ENCODE measurements around the gene KCNN1.

DNA sequence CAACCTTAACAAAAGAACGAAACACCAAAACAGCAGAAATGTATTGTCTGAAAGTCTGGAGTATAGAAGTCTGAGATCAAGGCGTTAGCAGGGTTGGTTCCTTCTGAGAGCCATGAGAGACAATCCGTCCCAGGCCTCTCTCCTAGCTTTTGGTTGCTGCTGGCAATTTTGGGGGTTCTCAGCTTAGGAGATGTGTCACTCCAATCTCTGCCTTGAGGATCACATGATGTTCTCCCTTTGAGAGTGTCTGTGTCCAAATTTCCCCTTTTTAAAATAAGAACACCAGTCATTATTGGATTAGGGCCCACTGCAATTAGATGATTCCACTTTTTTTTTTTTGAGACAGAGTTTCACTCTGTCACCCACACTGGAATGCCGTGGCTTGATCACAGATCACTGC, 10.1 kb downstream of the KCNN1 start:
- TF ChIP-seq, protein P1, sequence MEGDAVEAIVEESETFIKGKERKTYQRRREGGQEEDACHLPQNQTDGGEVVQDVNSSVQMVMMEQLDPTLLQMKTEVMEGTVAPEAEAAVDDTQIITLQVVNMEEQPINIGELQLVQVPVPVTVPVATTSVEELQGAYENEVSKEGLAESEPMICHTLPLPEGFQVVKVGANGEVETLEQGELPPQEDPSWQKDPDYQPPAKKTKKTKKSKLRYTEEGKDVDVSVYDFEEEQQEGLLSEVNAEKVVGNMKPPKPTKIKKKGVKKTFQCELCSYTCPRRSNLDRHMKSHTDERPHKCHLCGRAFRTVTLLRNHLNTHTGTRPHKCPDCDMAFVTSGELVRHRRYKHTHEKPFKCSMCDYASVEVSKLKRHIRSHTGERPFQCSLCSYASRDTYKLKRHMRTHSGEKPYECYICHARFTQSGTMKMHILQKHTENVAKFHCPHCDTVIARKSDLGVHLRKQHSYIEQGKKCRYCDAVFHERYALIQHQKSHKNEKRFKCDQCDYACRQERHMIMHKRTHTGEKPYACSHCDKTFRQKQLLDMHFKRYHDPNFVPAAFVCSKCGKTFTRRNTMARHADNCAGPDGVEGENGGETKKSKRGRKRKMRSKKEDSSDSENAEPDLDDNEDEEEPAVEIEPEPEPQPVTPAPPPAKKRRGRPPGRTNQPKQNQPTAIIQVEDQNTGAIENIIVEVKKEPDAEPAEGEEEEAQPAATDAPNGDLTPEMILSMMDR (IDR thresholded peaks at IDR 0.05): no peak
- no peak for TF ChIP-seq POLR2AphosphoS5 (IDR thresholded peaks at IDR 0.05; ENCODE audit: low read depth, low read length)
- TF ChIP-seq, protein P2, sequence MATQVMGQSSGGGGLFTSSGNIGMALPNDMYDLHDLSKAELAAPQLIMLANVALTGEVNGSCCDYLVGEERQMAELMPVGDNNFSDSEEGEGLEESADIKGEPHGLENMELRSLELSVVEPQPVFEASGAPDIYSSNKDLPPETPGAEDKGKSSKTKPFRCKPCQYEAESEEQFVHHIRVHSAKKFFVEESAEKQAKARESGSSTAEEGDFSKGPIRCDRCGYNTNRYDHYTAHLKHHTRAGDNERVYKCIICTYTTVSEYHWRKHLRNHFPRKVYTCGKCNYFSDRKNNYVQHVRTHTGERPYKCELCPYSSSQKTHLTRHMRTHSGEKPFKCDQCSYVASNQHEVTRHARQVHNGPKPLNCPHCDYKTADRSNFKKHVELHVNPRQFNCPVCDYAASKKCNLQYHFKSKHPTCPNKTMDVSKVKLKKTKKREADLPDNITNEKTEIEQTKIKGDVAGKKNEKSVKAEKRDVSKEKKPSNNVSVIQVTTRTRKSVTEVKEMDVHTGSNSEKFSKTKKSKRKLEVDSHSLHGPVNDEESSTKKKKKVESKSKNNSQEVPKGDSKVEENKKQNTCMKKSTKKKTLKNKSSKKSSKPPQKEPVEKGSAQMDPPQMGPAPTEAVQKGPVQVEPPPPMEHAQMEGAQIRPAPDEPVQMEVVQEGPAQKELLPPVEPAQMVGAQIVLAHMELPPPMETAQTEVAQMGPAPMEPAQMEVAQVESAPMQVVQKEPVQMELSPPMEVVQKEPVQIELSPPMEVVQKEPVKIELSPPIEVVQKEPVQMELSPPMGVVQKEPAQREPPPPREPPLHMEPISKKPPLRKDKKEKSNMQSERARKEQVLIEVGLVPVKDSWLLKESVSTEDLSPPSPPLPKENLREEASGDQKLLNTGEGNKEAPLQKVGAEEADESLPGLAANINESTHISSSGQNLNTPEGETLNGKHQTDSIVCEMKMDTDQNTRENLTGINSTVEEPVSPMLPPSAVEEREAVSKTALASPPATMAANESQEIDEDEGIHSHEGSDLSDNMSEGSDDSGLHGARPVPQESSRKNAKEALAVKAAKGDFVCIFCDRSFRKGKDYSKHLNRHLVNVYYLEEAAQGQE (IDR thresholded peaks at IDR 0.05; ENCODE audit: insufficient read depth in 1 of 2, low read depth in 2 of 2, low read length in 1 of 2): no peak
- TF ChIP-seq TCF7L2 (IDR thresholded peaks at IDR 0.05; ENCODE audit: low read depth, low read length): no peak
- TF ChIP-seq SIN3A (IDR thresholded peaks at IDR 0.05; ENCODE audit: borderline replicate concordance, insufficient read depth, low read depth, low read length): no peak

Measured in Panc1 (cell line).